ENCODE data around the gene HABP2. TPM values are rescaled to one million over a fixed set of nuclear protein-coding genes. Genes with fewer than 3 reads are reported as not detected.

HABP2 gene
- total RNA-seq, 4 donors from 2014 or later = 0.72 TPM; not detected in 3

DNA sequence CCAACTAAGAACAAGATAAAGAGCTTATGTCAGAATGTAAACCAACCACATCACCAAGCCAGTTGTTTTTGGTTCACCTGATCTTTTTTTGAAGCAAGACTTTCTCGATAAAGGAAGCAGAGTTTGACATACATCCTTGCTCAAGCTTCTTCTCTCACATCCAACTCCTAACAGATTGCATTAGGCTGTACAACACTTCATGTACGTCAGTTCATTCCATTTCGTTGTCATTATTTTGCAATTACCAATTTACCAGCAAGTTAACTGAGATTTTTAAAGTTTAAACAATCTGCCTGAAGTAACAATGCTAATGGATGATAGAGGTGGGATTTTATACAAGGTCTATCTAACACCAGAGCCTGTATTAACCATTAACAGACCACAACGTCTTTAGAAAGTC lies 70.0 kb downstream of the HABP2 start:
- no peak overlapping the region for H3K4me3 ChIP-seq
- H3K36me3 ChIP-seq = no peaks in the 10 kb centered on the region
- 89% methylated on average over 4 of the region's 4 CpGs for WGBS

DNA sequence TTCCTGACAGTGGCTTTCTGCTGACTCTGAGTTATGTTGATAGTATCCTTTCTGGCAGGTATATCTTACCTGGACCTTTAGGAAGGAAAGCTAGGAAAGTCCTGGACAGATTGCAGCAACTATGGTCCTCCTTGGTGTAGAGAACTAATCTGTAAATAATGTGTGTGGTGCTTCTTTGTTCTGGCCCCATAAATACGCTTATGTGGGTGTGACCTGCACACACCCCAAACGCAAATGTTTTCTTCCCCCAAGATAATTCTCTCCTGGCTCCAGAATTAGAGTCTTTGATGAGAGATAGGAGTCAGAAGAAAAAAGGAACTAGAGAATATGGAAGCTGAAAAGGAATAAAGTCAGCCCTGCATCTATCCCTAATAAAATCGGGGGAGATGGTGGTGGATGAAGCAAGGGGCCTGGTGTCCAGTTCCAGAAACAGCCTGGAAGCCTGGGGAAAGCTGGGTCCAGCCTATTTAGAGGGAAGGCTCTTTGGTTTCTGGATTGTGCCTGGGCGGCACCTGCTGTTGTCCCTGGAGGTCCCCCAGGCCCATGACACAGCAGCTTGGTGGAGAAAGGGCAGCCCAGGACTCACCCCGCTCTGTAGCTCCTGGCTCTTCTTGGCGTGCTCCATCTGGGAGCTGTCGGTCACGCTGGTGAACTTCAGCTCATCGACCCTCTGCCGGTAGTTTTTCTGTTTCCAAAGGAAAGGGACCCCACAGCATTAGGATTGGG lies 72.8 kb downstream of the HABP2 start:
- no peaks in the 10 kb centered on the region for H3K9me3 ChIP-seq
- no peak for DNase-seq (ENCODE audit: low spot score in 2 of 2)
- H3K36me3 ChIP-seq = no peaks in the 10 kb centered on the region
- H3K4me1 ChIP-seq = peaks cover 3% of the 10 kb centered on the region
- peaks cover 6% of the 10 kb centered on the region for H3K27me3 ChIP-seq
- TF ChIP-seq, protein P1, sequence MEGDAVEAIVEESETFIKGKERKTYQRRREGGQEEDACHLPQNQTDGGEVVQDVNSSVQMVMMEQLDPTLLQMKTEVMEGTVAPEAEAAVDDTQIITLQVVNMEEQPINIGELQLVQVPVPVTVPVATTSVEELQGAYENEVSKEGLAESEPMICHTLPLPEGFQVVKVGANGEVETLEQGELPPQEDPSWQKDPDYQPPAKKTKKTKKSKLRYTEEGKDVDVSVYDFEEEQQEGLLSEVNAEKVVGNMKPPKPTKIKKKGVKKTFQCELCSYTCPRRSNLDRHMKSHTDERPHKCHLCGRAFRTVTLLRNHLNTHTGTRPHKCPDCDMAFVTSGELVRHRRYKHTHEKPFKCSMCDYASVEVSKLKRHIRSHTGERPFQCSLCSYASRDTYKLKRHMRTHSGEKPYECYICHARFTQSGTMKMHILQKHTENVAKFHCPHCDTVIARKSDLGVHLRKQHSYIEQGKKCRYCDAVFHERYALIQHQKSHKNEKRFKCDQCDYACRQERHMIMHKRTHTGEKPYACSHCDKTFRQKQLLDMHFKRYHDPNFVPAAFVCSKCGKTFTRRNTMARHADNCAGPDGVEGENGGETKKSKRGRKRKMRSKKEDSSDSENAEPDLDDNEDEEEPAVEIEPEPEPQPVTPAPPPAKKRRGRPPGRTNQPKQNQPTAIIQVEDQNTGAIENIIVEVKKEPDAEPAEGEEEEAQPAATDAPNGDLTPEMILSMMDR (IDR thresholded peaks at IDR 0.05) = no peak
- TF ChIP-seq EP300 (IDR thresholded peaks at IDR 0.05) (no peak), POLR2A (IDR thresholded peaks at IDR 0.05) (no peak), POLR2AphosphoS5 (IDR thresholded peaks at IDR 0.05) (no peak)
- no peak overlapping the region for H3K27ac ChIP-seq
- H3K4me3 ChIP-seq = no peak overlapping the region
- WGBS = 87% methylated on average over 10 of the region's 10 CpGs

More for the DNA sequence above, 70.0 kb downstream of the HABP2 start:
- DNase-seq (ENCODE audit: low spot score in 2 of 2) = no peak
- H3K27ac ChIP-seq = no peak overlapping the region
- TF ChIP-seq, protein P1 (IDR thresholded peaks at IDR 0.05) = no peak
- TF ChIP-seq POLR2AphosphoS5 (IDR thresholded peaks at IDR 0.05) (no peak), POLR2A (IDR thresholded peaks at IDR 0.05) (no peak), EP300 (IDR thresholded peaks at IDR 0.05) (no peak)
- no peaks in the 10 kb centered on the region for H3K9me3 ChIP-seq
- H3K27me3 ChIP-seq = peaks cover 17% of the 10 kb centered on the region
- H3K4me1 ChIP-seq = peaks cover 3% of the 10 kb centered on the region

DNA sequence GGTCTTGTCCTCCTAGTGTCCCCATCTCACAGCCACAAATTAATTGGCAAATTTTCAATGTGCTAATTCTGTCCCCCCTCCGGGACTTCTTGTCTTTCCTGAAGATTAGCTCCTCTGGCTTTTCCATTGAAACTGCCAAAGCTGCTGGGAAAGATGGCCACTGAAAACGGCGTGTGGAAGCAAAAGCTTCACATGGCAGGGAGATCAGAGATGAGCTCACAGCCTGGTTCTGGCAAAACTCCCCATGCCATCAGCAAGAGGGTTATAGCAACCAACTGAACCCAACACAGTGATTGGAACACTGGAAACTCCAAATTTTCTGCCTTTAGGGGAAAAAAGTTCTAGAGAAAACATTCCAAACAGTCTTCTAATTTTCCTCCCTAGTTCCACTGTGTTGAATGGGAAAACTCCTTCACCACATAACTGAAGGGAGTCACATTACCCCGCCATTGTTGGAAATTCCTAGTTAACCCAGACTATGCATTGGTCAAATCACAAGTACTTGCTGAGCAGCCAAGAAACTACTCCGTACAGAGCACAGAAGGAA lies 74.0 kb downstream of the HABP2 start:
- TF ChIP-seq EP300 (IDR thresholded peaks at IDR 0.05) (no peak), POLR2A (IDR thresholded peaks at IDR 0.05) (no peak), POLR2AphosphoS5 (IDR thresholded peaks at IDR 0.05) (no peak)
- TF ChIP-seq, protein P1 (IDR thresholded peaks at IDR 0.05) = no peak
- Histone ChIP-seq H3K9me3 (no peaks in the 10 kb centered on the region), H3K4me3 (no peak overlapping the region), H3K36me3 (no peaks in the 10 kb centered on the region), H3K27ac (no peak overlapping the region), H3K4me1 (peaks cover 3% of the 10 kb centered on the region), H3K27me3 (peaks cover 4% of the 10 kb centered on the region)
- WGBS = 56% methylated on average over 5 of the region's 5 CpGs
- no peak for DNase-seq (ENCODE audit: low spot score in 2 of 2)

DNA sequence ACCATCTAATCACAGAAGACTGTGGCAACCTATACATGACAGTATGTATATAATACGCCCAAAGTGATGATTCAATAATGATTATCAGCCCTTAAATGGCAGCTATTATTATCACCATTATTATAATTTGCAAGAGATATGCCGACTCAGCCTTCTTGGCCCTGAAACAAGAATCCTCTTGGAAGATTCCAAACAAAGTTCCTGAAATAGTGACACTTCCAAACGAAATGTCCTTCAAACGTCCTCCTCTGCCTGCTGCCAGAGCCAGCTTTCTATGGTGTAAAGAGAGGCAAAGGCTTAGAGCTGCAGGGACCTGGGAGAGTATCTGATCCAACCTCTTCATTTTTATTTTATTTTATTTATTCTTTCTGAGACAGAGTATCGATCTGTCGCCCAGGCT lies 75.0 kb downstream of the HABP2 start:
- no peak for TF ChIP-seq POLR2AphosphoS5 (IDR thresholded peaks at IDR 0.05)
- TF ChIP-seq, protein P1 (IDR thresholded peaks at IDR 0.05) = no peak
- TF ChIP-seq EP300 (IDR thresholded peaks at IDR 0.05) = no peak
- no peak for TF ChIP-seq POLR2A (IDR thresholded peaks at IDR 0.05)
- Histone ChIP-seq H3K36me3 (no peaks in the 10 kb centered on the region), H3K4me1 (peaks cover 3% of the 10 kb centered on the region), H3K27ac (no peak overlapping the region), H3K4me3 (no peak overlapping the region), H3K9me3 (no peaks in the 10 kb centered on the region), H3K27me3 (peaks cover 3% of the 10 kb centered on the region)
- 51% methylated on average over 6 of the region's 6 CpGs for WGBS
- DNase-seq (ENCODE audit: low spot score in 2 of 2) = no peak

DNA sequence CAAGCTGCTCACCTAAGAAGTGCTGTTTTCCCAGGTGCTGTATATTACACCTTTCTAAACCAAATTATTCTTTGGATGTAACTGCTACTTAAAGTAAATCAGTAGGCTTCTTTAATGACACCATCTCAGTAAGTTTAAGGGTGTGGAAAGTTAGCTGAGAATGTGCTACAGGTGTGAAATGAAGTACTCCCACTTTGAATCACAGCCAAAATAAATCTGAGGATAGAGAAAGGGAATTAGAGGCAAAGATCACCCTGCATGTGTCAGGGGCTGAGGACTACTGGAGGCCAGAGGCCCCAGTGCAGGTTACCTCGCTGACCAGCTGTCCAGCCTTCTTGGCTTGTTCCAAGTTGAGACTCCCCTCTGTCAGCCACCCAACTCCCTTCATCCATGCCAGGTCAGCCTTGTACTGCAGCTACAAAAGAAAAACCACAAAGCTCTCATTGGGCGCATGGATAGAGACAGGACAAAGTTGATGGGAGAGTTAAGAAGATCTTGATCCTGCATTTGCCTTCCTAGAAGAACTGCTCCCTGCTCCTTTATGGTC lies 75.8 kb downstream of the HABP2 start:
- 88% methylated on average over 2 of the region's 2 CpGs for WGBS
- H3K27ac ChIP-seq = no peak overlapping the region
- H3K9me3 ChIP-seq = no peaks in the 10 kb centered on the region
- H3K36me3 ChIP-seq = no peaks in the 10 kb centered on the region
- TF ChIP-seq POLR2A (IDR thresholded peaks at IDR 0.05) = no peak
- no peak for TF ChIP-seq POLR2AphosphoS5 (IDR thresholded peaks at IDR 0.05)
- no peak for TF ChIP-seq EP300 (IDR thresholded peaks at IDR 0.05)
- TF ChIP-seq, protein P1 (IDR thresholded peaks at IDR 0.05) = no peak
- H3K4me3 ChIP-seq = no peak overlapping the region
- H3K4me1 ChIP-seq = peaks cover 3% of the 10 kb centered on the region
- no peak for DNase-seq (ENCODE audit: low spot score in 2 of 2)
- peaks cover 2% of the 10 kb centered on the region for H3K27me3 ChIP-seq

Measured in suprapubic skin (tissue), 4 donors.